Peyer's patch (tissue), 4 donors: ENCODE results near the gene AKNA.

Experiments used
- POLR2A ChIP-seq, 2 donors: fragments of 450-650 bp; IDR thresholded peaks; one replicate each; pipeline ENCODE4 v1.5.1; 2017; ENCODE audit warnings: antibody characterized with exemption in 2 of 2, mild to moderate bottlenecking in 2 of 2, moderate library complexity in 2 of 2
- TF ChIP-seq, protein P1 (sequence below), 6 experiments: fragments of 450-650 bp in 4 of 6; fragments of 200-600 bp in 2 of 6; sonication (generic) in 1 of 6; IDR thresholded peaks; one replicate each; pipeline ENCODE4 v1.5.1; 2017 to 2019; ENCODE audit warnings: antibody characterized with exemption in 6 of 6, mild to moderate bottlenecking in 3 of 6, moderate library complexity in 1 of 6

GRCh38 chr9:114318416-114318815, 69.4 kb downstream of the AKNA start:
- TF ChIP-seq, protein P1, sequence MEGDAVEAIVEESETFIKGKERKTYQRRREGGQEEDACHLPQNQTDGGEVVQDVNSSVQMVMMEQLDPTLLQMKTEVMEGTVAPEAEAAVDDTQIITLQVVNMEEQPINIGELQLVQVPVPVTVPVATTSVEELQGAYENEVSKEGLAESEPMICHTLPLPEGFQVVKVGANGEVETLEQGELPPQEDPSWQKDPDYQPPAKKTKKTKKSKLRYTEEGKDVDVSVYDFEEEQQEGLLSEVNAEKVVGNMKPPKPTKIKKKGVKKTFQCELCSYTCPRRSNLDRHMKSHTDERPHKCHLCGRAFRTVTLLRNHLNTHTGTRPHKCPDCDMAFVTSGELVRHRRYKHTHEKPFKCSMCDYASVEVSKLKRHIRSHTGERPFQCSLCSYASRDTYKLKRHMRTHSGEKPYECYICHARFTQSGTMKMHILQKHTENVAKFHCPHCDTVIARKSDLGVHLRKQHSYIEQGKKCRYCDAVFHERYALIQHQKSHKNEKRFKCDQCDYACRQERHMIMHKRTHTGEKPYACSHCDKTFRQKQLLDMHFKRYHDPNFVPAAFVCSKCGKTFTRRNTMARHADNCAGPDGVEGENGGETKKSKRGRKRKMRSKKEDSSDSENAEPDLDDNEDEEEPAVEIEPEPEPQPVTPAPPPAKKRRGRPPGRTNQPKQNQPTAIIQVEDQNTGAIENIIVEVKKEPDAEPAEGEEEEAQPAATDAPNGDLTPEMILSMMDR (IDR thresholded peaks at IDR 0.05) = no peak
- no peak for TF ChIP-seq POLR2A (IDR thresholded peaks at IDR 0.05)
